NT2/D1 (cell line): ENCODE measurements around the gene ADGRG1.

Experiments used
- DNase-seq: peaks from one replicate; pipeline ENCODE4 v3.0.0-alpha.2; 2011; ENCODE audit warnings: low read depth, low spot score
- H3K27me3 ChIP-seq: 2 replicates; pipeline ENCODE4 v1.6.0; 2011; ENCODE audit warnings: mild to moderate bottlenecking; ENCODE audit not compliant: insufficient read length, insufficient read depth
- H3K36me3 ChIP-seq: 2 replicates; pipeline ENCODE4 v1.6.1; 2011; ENCODE audit warnings: mild to moderate bottlenecking, low read length, mixed read lengths; ENCODE audit not compliant: insufficient read depth, insufficient read length
- H3K4me1 ChIP-seq: 2 replicates; pipeline ENCODE4 v1.5.1; 2011; ENCODE audit not compliant: insufficient read depth, insufficient read length
- H3K4me3 ChIP-seq: 2 replicates; pipeline ENCODE4 v1.5.1; 2011; ENCODE audit warnings: low read depth; ENCODE audit not compliant: insufficient read length
- H3K9ac ChIP-seq: 2 replicates; pipeline ENCODE4 v1.6.0; 2011; ENCODE audit warnings: low read depth; ENCODE audit not compliant: insufficient read length
- H3K9me3 ChIP-seq: 2 replicates; pipeline ENCODE4 v1.5.1; 2011; ENCODE audit warnings: mild to moderate bottlenecking, low read length; ENCODE audit not compliant: insufficient read depth
- SUZ12 ChIP-seq: IDR thresholded peaks from 2 replicates; pipeline ENCODE4 v1.6.1; 2011; ENCODE audit not compliant: insufficient read length, insufficient read depth; ENCODE audit errors: extremely low read depth
- YY1 ChIP-seq: IDR thresholded peaks from 2 replicates; pipeline ENCODE4 v1.6.1; 2011; ENCODE audit not compliant: insufficient read length, insufficient read depth
- ZNF274 ChIP-seq: IDR thresholded peaks from 2 replicates; pipeline ENCODE4 v1.6.1; 2011; ENCODE audit warnings: mild to moderate bottlenecking, low read depth, low read length

The ADGRG1 gene

DNA sequence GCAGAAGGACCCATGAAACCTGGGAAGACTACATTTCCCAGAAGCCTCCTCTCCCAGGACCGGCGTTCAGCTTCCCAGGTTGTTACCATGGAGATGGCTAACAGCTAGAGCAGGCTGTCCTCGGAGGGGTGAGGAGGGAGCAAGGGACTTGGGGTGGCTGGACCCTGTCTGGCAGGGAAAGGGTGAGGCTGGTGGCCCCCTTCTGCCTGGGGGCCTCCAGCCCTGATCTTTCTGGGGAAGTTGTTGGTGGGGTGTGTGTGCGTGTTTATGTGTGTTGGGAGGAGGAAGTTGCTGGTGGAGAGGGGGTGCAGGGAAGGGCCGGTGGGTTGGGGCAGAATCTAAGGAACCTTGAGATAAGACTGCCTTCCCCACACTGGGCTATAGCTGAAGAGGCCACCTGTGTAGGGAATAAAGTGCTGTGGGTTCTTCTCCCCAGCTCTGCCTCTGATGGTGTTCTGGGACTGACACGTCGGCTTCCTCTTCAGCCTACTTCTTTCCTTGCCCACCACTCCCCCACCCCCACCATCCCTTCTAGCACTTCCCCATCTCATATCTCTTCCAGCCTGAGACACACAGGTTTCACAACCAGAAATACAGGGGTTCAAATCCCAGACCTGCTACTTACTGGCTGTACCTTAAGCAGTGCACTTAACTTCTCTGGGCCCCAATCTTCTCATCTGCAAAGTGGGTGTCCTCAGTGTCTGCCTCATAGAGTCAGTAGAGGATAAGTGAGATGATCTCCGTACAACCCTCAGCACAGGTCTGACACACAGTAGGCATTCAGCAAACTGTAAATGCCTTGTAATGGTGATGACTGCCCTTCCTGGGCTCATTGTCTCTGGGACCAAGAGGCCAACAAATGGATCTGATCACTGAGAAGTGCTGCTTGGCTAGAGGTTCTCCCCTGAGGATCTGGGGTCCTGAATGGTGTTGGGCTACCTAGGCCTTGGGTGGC, 66.6 kb downstream of the ADGRG1 start, which contains the start of gene DRC7:
Gene DRC7, plus strand, starts transcription at position 82 of the 955 bp plus-strand sequence. CDS start 3,144 bp downstream, outside the sequence.
- DNase-seq = peak; percentile 64
- Histone ChIP-seq H3K4me3 (no peak within 1 kb of the TSS), H3K27me3 (no peaks in the 10 kb centered on the region), H3K4me1 (peaks cover 3% of the 10 kb centered on the region), H3K9me3 (no peaks in the 10 kb centered on the region; the same call in 1 of the 2 replicates), H3K9ac (no peak within 1 kb of the TSS), H3K36me3 (no peaks in the 10 kb centered on the region)
- TF ChIP-seq YY1 = no peak
- TF ChIP-seq SUZ12 = no peak
- no peak for TF ChIP-seq ZNF274

DNA sequence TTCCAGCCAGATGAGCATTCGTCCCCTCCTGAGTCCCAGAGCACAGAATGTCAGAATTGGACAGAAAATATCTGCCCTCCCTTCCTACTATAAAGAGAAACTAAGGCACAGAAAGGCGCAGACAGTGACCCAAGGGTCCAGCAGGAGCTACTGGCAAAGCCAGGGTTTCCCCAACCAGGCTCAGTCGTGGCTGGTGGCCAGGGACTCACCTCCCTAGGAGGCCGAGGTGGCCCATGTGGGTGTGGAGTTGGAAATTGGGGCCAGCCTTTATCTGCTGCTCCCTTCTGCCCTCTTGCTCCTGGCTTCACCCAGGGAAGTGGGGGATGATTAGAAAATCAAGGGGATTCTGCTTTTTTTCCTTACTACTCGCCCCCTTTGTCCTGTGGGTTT, 67.2 kb downstream of the ADGRG1 start:
- Histone ChIP-seq H3K4me1 (peaks cover 3% of the 10 kb centered on the region), H3K27me3 (no peaks in the 10 kb centered on the region)

DNA sequence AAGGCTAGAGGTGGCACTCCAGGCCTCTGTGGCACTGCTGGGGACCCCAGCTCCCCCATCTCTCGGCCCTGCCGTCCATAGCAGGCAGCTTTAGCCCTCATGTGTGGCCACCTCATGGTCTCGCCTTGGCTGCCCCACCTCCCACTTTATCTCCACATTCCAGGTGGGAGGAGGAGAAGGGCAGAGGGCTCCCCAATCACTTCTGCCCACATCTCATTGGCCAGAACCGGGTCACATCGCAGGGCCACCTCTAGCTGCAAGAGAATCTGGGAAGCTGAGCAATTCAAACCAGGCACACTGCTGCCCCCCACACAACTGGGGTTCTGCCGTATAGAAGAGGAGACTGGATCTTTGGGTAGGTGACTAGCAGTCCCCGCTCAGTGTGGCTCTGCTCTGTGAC, 67.8 kb downstream of the ADGRG1 start:
- H3K9ac ChIP-seq = no peak overlapping the region
- peaks cover 3% of the 10 kb centered on the region for H3K4me1 ChIP-seq
- no peaks in the 10 kb centered on the region for H3K27me3 ChIP-seq
- H3K36me3 ChIP-seq = no peaks in the 10 kb centered on the region
- DNase-seq = no peak
- no peak for TF ChIP-seq YY1
- no peak for TF ChIP-seq ZNF274
- no peak for TF ChIP-seq SUZ12
- H3K9me3 ChIP-seq = no peaks in the 10 kb centered on the region; the same call in 1 of the 2 replicates
- H3K4me3 ChIP-seq = no peak overlapping the region

More for the DNA sequence above, 67.2 kb downstream of the ADGRG1 start:
- Histone ChIP-seq H3K9me3 (no peaks in the 10 kb centered on the region; the same call in 1 of the 2 replicates), H3K4me3 (no peak overlapping the region), H3K9ac (no peak overlapping the region), H3K36me3 (no peaks in the 10 kb centered on the region)
- no peak for DNase-seq
- no peak for TF ChIP-seq ZNF274
- no peak for TF ChIP-seq SUZ12
- no peak for TF ChIP-seq YY1

DNA sequence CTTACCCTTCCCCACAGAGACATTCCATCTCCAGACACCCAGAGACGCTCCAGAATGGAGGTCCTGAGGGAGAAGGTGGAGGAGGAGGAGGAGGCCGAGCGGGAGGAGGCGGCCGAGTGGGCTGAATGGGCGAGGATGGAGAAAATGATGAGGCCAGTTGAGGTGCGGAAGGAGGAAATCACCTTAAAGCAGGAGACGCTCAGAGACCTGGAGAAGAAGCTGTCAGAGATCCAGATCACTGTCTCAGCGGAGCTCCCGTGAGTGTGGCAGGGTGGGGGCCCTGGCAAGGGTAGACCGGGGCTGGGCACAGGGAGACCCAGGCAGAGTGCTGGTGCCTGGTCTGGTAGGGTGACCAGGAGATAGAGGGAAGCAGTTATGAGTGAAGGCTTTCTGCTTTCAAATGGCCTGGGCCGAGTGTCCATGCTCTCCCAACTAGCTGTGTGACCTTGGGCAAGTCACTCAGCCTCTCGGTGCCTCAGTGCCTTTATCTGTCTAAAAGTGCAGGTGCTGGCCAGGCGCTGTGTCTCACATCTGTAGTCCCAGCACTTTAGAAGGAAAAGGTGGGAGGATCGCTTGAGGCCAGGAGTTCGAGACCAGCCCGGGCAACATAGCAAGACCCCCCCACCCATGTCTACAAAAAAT, 69.6 kb downstream of the ADGRG1 start:
- H3K9ac ChIP-seq = no peak overlapping the region
- peaks cover 3% of the 10 kb centered on the region for H3K4me1 ChIP-seq
- TF ChIP-seq SUZ12 (no peak), ZNF274 (no peak), YY1 (no peak)
- no peak overlapping the region for H3K4me3 ChIP-seq
- no peak for DNase-seq
- H3K36me3 ChIP-seq = no peaks in the 10 kb centered on the region
- no peaks in the 10 kb centered on the region for H3K27me3 ChIP-seq
- no peaks in the 10 kb centered on the region; the same call in 1 of the 2 replicates for H3K9me3 ChIP-seq

DNA sequence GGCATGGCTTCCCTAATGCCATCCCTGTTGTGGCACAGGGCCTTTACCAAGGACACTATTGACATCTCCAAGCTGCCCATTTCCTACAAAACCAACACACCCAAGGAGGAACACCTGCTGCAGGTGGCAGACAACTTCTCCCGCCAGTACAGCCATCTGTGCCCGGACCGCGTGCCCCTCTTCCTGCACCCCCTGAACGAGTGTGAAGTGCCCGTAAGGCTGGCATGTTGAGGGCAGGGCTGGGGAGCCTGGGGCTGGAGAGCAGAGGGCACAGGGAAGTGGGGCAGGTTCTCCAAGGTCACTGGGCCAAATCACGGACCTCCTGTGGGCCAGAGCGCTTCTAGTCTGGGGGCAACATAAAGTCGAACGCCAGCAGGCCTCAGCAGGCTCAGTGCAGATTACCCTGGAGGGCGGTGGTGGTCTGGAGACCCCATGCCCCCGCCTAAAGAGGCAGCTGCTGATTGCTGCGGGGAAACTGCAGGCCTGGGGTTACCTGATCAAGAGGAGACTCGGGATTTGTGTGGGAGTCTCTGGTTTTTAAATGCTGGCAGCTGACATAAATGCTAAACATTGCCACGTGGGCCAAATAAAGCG, 70.5 kb downstream of the ADGRG1 start:
- Histone ChIP-seq H3K4me3 (no peak overlapping the region), H3K9ac (no peak overlapping the region), H3K36me3 (no peaks in the 10 kb centered on the region), H3K27me3 (no peaks in the 10 kb centered on the region), H3K9me3 (no peaks in the 10 kb centered on the region; the same call in 1 of the 2 replicates), H3K4me1 (peaks cover 3% of the 10 kb centered on the region)
- no peak for DNase-seq
- TF ChIP-seq ZNF274 (no peak), YY1 (no peak), SUZ12 (no peak)

DNA sequence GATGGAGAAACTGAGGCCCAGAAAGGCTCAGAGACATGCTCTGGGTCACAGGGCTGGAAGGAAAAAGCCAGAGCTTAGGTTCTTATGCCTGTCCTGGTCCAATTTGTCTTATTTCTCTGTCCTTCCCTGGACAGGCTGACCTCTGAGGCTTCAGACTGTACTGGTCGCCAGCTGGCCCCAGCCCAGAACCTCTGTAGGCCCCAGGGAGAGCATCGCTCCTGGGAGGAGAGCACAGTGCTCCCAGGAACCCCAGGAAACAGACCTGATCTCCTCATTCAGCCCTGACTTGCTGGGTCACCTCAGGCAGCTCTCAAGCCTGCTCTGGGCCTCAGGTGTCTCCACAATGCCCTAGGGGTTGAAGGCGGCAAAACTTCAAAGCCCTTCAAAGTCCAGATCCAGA, 71.1 kb downstream of the ADGRG1 start:
- Histone ChIP-seq H3K4me1 (peaks cover 3% of the 10 kb centered on the region), H3K4me3 (no peak overlapping the region), H3K36me3 (no peaks in the 10 kb centered on the region), H3K27me3 (no peaks in the 10 kb centered on the region), H3K9ac (no peak overlapping the region), H3K9me3 (no peaks in the 10 kb centered on the region; the same call in 1 of the 2 replicates)
- DNase-seq = no peak
- TF ChIP-seq YY1 = no peak
- TF ChIP-seq ZNF274 = no peak
- TF ChIP-seq SUZ12 = no peak

DNA sequence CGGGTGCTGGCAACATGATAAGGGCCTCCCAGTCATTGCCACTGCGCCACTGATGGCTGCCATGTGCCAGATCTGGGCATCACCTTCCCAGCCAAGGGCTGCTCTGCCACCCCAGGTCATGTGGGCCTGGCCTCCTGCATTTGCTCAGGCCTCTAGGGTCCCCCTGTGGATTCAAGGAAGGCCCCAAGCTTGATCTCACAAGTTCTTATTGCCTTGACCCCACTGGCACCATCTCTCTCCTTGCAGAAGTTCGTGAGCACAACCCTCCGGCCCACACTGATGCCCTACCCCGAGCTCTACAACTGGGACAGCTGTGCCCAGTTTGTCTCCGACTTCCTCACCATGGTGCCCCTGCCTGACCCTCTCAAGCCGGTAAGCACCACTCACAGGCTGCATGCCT, 71.5 kb downstream of the ADGRG1 start:
- H3K27me3 ChIP-seq = no peaks in the 10 kb centered on the region
- TF ChIP-seq SUZ12 (no peak), YY1 (no peak), ZNF274 (no peak)
- DNase-seq = no peak
- peaks cover 5% of the 10 kb centered on the region for H3K4me1 ChIP-seq
- no peak overlapping the region for H3K4me3 ChIP-seq
- no peaks in the 10 kb centered on the region; the same call in 1 of the 2 replicates for H3K9me3 ChIP-seq
- H3K9ac ChIP-seq = no peak overlapping the region
- no peaks in the 10 kb centered on the region for H3K36me3 ChIP-seq
